ENCODE measurements around the gene FNBP1L.

Gene FNBP1L

GRCh38 chr1:93441589-93441988 lies 6.3 kb upstream of the FNBP1L start:
- H3K27me3 ChIP-seq (ENCODE audit: control insufficient read depth in 1 of 2, insufficient read depth in 2 of 2, low read length in 2 of 2): no peaks in the 10 kb centered on the region
- H3K9ac ChIP-seq (ENCODE audit: low read depth in 1 of 2, low read length in 2 of 2): no peak overlapping the region
- peaks cover 5 to 9% of the 10 kb centered on the region in 2 donors for H3K4me1 ChIP-seq (ENCODE audit: control insufficient read depth in 1 of 2, insufficient read depth in 2 of 2, low read length in 2 of 2)
- no peaks in the 10 kb centered on the region for H3K36me3 ChIP-seq (ENCODE audit: control insufficient read depth in 1 of 2, insufficient read depth in 2 of 2, low read length in 2 of 2)
- no peaks in the 10 kb centered on the region for H3K9me3 ChIP-seq (ENCODE audit: control insufficient read depth in 1 of 2, low read length in 2 of 2)
- no peak overlapping the region for H3K27ac ChIP-seq (ENCODE audit: low read depth, low read length)
- no peak overlapping the region for H3K4me3 ChIP-seq (ENCODE audit: low read depth in 1 of 2, low read length in 2 of 2)

GRCh38 chr1:93442008-93442666 lies 5.8 kb upstream of the FNBP1L start:
- no peak overlapping the region for H3K9ac ChIP-seq (ENCODE audit: low read depth in 1 of 2, low read length in 2 of 2)
- no peaks in the 10 kb centered on the region for H3K27me3 ChIP-seq (ENCODE audit: control insufficient read depth in 1 of 2, insufficient read depth in 2 of 2, low read length in 2 of 2)
- no peaks in the 10 kb centered on the region for H3K36me3 ChIP-seq (ENCODE audit: control insufficient read depth in 1 of 2, insufficient read depth in 2 of 2, low read length in 2 of 2)
- no peak overlapping the region for H3K4me3 ChIP-seq (ENCODE audit: low read depth in 1 of 2, low read length in 2 of 2)
- H3K27ac ChIP-seq (ENCODE audit: low read depth, low read length): no peak overlapping the region
- H3K9me3 ChIP-seq (ENCODE audit: control insufficient read depth in 1 of 2, low read length in 2 of 2): no peaks in the 10 kb centered on the region
- H3K4me1 ChIP-seq (ENCODE audit: control insufficient read depth in 1 of 2, insufficient read depth in 2 of 2, low read length in 2 of 2): peaks cover 7 to 9% of the 10 kb centered on the region in 2 donors

GRCh38 chr1:93442741-93443140 lies 5.2 kb upstream of the FNBP1L start:
- H3K36me3 ChIP-seq (ENCODE audit: control insufficient read depth in 1 of 2, insufficient read depth in 2 of 2, low read length in 2 of 2): no peaks in the 10 kb centered on the region
- no peaks in the 10 kb centered on the region for H3K27me3 ChIP-seq (ENCODE audit: control insufficient read depth in 1 of 2, insufficient read depth in 2 of 2, low read length in 2 of 2)
- no peak overlapping the region for H3K9ac ChIP-seq (ENCODE audit: low read depth in 1 of 2, low read length in 2 of 2)
- H3K4me3 ChIP-seq (ENCODE audit: low read depth in 1 of 2, low read length in 2 of 2): no peak overlapping the region
- peaks cover 7 to 9% of the 10 kb centered on the region in 2 donors for H3K4me1 ChIP-seq (ENCODE audit: control insufficient read depth in 1 of 2, insufficient read depth in 2 of 2, low read length in 2 of 2)
- no peaks in the 10 kb centered on the region for H3K9me3 ChIP-seq (ENCODE audit: control insufficient read depth in 1 of 2, low read length in 2 of 2)
- no peak overlapping the region for H3K27ac ChIP-seq (ENCODE audit: low read depth, low read length)

- Histone ChIP-seq H3K27ac (ENCODE audit: low read depth, low read length) (no peak overlapping the region), H3K4me3 (ENCODE audit: low read depth in 1 of 2, low read length in 2 of 2) (no peak overlapping the region), H3K9ac (ENCODE audit: low read depth in 1 of 2, low read length in 2 of 2) (no peak overlapping the region), H3K4me1 (ENCODE audit: control insufficient read depth in 1 of 2, insufficient read depth in 2 of 2, low read length in 2 of 2) (peaks cover 7 to 9% of the 10 kb centered on the region in 2 donors), H3K9me3 (ENCODE audit: control insufficient read depth in 1 of 2, low read length in 2 of 2) (no peaks in the 10 kb centered on the region), H3K36me3 (ENCODE audit: control insufficient read depth in 1 of 2, insufficient read depth in 2 of 2, low read length in 2 of 2) (no peaks in the 10 kb centered on the region), H3K27me3 (ENCODE audit: control insufficient read depth in 1 of 2, insufficient read depth in 2 of 2, low read length in 2 of 2) (no peaks in the 10 kb centered on the region)
Observed at GRCh38 chr1:93443454-93443853, 4.5 kb upstream of the FNBP1L start.

- Histone ChIP-seq H3K9me3 (ENCODE audit: control insufficient read depth in 1 of 2, low read length in 2 of 2) (no peaks in the 10 kb centered on the region), H3K4me1 (ENCODE audit: control insufficient read depth in 1 of 2, insufficient read depth in 2 of 2, low read length in 2 of 2) (peaks cover 9 to 11% of the 10 kb centered on the region in 2 donors), H3K4me3 (ENCODE audit: low read depth in 1 of 2, low read length in 2 of 2) (peak overlapping the region; percentile 85 to 90), H3K27me3 (ENCODE audit: control insufficient read depth in 1 of 2, insufficient read depth in 2 of 2, low read length in 2 of 2) (no peaks in the 10 kb centered on the region), H3K27ac (ENCODE audit: low read depth, low read length) (peak overlapping the region; percentile 11), H3K9ac (ENCODE audit: low read depth in 1 of 2, low read length in 2 of 2) (peak overlapping the region; percentile 0 to 89), H3K36me3 (ENCODE audit: control insufficient read depth in 1 of 2, insufficient read depth in 2 of 2, low read length in 2 of 2) (no peaks in the 10 kb centered on the region)
Observed at GRCh38 chr1:93446837-93447451, 974 bp upstream of the FNBP1L start.

GRCh38 chr1:93448292-93448982 lies 519 bp downstream of the FNBP1L start:
- H3K9ac ChIP-seq (ENCODE audit: low read depth in 1 of 2, low read length in 2 of 2): peak overlapping the region; percentile 88 to 89
- peaks cover 4 to 8% of the 10 kb centered on the region in 2 donors for H3K4me1 ChIP-seq (ENCODE audit: control insufficient read depth in 1 of 2, insufficient read depth in 2 of 2, low read length in 2 of 2)
- H3K36me3 ChIP-seq (ENCODE audit: control insufficient read depth in 1 of 2, insufficient read depth in 2 of 2, low read length in 2 of 2): no peaks in the 10 kb centered on the region
- no peaks in the 10 kb centered on the region for H3K27me3 ChIP-seq (ENCODE audit: control insufficient read depth in 1 of 2, insufficient read depth in 2 of 2, low read length in 2 of 2)
- peak overlapping the region; percentile 85 to 90 for H3K4me3 ChIP-seq (ENCODE audit: low read depth in 1 of 2, low read length in 2 of 2)
- H3K27ac ChIP-seq (ENCODE audit: low read depth, low read length): peak overlapping the region; percentile 94
- no peaks in the 10 kb centered on the region for H3K9me3 ChIP-seq (ENCODE audit: control insufficient read depth in 1 of 2, low read length in 2 of 2)

GRCh38 chr1:93448983-93449804 lies 1.3 kb downstream of the FNBP1L start:
- H3K9ac ChIP-seq (ENCODE audit: low read depth in 1 of 2, low read length in 2 of 2): peak overlapping the region; percentile 88 to 89
- H3K27ac ChIP-seq (ENCODE audit: low read depth, low read length): peak overlapping the region; percentile 94
- H3K27me3 ChIP-seq (ENCODE audit: control insufficient read depth in 1 of 2, insufficient read depth in 2 of 2, low read length in 2 of 2): no peaks in the 10 kb centered on the region
- peaks cover 0 to 8% of the 10 kb centered on the region in 2 donors for H3K4me1 ChIP-seq (ENCODE audit: control insufficient read depth in 1 of 2, insufficient read depth in 2 of 2, low read length in 2 of 2)
- H3K36me3 ChIP-seq (ENCODE audit: control insufficient read depth in 1 of 2, insufficient read depth in 2 of 2, low read length in 2 of 2): no peaks in the 10 kb centered on the region
- peak overlapping the region; percentile 85 to 90 for H3K4me3 ChIP-seq (ENCODE audit: low read depth in 1 of 2, low read length in 2 of 2)
- no peaks in the 10 kb centered on the region for H3K9me3 ChIP-seq (ENCODE audit: control insufficient read depth in 1 of 2, low read length in 2 of 2)

- H3K9me3 ChIP-seq (ENCODE audit: control insufficient read depth in 1 of 2, low read length in 2 of 2): no peaks in the 10 kb centered on the region
- H3K4me3 ChIP-seq (ENCODE audit: low read depth in 1 of 2, low read length in 2 of 2): no peak overlapping the region
- no peaks in the 10 kb centered on the region for H3K36me3 ChIP-seq (ENCODE audit: control insufficient read depth in 1 of 2, insufficient read depth in 2 of 2, low read length in 2 of 2)
- H3K27me3 ChIP-seq (ENCODE audit: control insufficient read depth in 1 of 2, insufficient read depth in 2 of 2, low read length in 2 of 2): no peaks in the 10 kb centered on the region
- no peak overlapping the region for H3K9ac ChIP-seq (ENCODE audit: low read depth in 1 of 2, low read length in 2 of 2)
- H3K4me1 ChIP-seq (ENCODE audit: control insufficient read depth in 1 of 2, insufficient read depth in 2 of 2, low read length in 2 of 2): peaks cover 0 to 8% of the 10 kb centered on the region in 2 donors
- H3K27ac ChIP-seq (ENCODE audit: low read depth, low read length): no peak overlapping the region
Observed at GRCh38 chr1:93450321-93450720, 2.4 kb downstream of the FNBP1L start.

GRCh38 chr1:93453911-93454310 lies 6.0 kb downstream of the FNBP1L start:
- Histone ChIP-seq H3K4me1 (ENCODE audit: control insufficient read depth in 1 of 2, insufficient read depth in 2 of 2, low read length in 2 of 2) (peaks cover 0 to 4% of the 10 kb centered on the region in 2 donors), H3K9ac (ENCODE audit: low read depth in 1 of 2, low read length in 2 of 2) (no peak overlapping the region), H3K27me3 (ENCODE audit: control insufficient read depth in 1 of 2, insufficient read depth in 2 of 2, low read length in 2 of 2) (no peaks in the 10 kb centered on the region), H3K4me3 (ENCODE audit: low read depth in 1 of 2, low read length in 2 of 2) (no peak overlapping the region), H3K9me3 (ENCODE audit: control insufficient read depth in 1 of 2, low read length in 2 of 2) (no peaks in the 10 kb centered on the region), H3K36me3 (ENCODE audit: control insufficient read depth in 1 of 2, insufficient read depth in 2 of 2, low read length in 2 of 2) (peaks cover 0 to 2% of the 10 kb centered on the region in 2 donors), H3K27ac (ENCODE audit: low read depth, low read length) (no peak overlapping the region)

Data from duodenal mucosa (tissue), 2 donors.